Measurements from ENCODE around the gene DIPK2A.

The DIPK2A gene

GRCh38 chr3:143971359-143972154 is at the start of gene DIPK2A:
Gene DIPK2A (plus strand): TSS chr3:143971823. CDS start chr3:143972333, 510 bp downstream.
- TF ChIP-seq GATA3 (IDR thresholded peaks at IDR 0.05; ENCODE audit: low read depth, low read length) (no peak), GATA2 (IDR thresholded peaks at IDR 0.05; ENCODE audit: low read depth, low read length) (no peak)

GRCh38 chr3:143924522-143925285 is 46.9 kb upstream of the DIPK2A start:
- TF ChIP-seq GATA2 (IDR thresholded peaks at IDR 0.05; ENCODE audit: low read depth, low read length) (no peak), GATA3 (IDR thresholded peaks at IDR 0.05; ENCODE audit: low read depth, low read length) (no peak)

DNA sequence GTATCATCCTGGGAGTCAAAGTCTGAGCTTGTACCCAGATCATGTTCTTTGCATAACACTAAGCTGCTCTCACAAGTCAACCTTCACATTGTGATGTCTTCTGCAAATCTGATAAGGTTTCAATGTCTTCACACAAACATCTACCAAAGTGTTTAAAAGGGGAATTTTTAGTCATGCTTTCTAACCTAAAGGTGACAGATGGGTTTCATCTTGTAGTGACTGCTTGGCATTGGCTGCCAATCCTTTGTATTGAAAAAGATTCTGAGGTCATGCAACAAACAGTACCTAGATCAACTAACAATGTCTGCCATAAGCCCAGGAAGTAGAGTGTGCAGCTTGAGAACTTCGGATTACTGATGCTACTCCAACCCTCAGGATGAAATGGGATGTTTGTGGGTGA is 43.6 kb upstream of the DIPK2A start:
- TF ChIP-seq GATA2 (IDR thresholded peaks at IDR 0.05; ENCODE audit: low read depth, low read length), result no peak
- TF ChIP-seq GATA3 (IDR thresholded peaks at IDR 0.05; ENCODE audit: low read depth, low read length), result no peak

- TF ChIP-seq GATA2 (IDR thresholded peaks at IDR 0.05; ENCODE audit: low read depth, low read length) (no peak), GATA3 (IDR thresholded peaks at IDR 0.05; ENCODE audit: low read depth, low read length) (no peak)
Measured at GRCh38 chr3:143928541-143929255, 42.9 kb upstream of the DIPK2A start.

GRCh38 chr3:143934791-143935190 is 36.8 kb upstream of the DIPK2A start:
- TF ChIP-seq GATA3 (IDR thresholded peaks at IDR 0.05; ENCODE audit: low read depth, low read length) (no peak), GATA2 (IDR thresholded peaks at IDR 0.05; ENCODE audit: low read depth, low read length) (no peak)

GRCh38 chr3:143935678-143936077 is 35.9 kb upstream of the DIPK2A start:
- TF ChIP-seq GATA3 (IDR thresholded peaks at IDR 0.05; ENCODE audit: low read depth, low read length) (no peak), GATA2 (IDR thresholded peaks at IDR 0.05; ENCODE audit: low read depth, low read length) (no peak)

DNA sequence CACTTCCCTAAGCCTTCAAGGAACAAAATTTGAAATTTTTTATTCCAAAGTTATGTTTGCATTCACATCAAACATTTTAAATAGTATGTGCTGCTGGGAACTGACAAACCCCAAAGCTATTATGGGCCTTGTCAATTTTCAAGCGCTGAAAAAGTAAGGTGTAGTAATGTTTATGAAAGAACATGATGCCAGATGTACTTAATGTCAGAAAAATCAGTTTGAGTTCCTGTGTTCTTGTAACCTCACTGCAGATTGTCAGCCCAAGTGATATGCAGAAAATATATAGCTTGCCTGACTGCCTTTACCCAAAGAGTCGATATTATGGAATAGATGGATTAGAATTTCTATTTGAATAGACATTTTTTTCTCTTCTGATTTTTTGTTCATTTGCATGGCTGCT is 20.8 kb upstream of the DIPK2A start:
- no peak for TF ChIP-seq GATA3 (IDR thresholded peaks at IDR 0.05; ENCODE audit: low read depth, low read length)
- no peak for TF ChIP-seq GATA2 (IDR thresholded peaks at IDR 0.05; ENCODE audit: low read depth, low read length)

- TF ChIP-seq GATA2 (IDR thresholded peaks at IDR 0.05; ENCODE audit: low read depth, low read length) (no peak), GATA3 (IDR thresholded peaks at IDR 0.05; ENCODE audit: low read depth, low read length) (no peak)
Measured at GRCh38 chr3:143951351-143951971, 20.2 kb upstream of the DIPK2A start.

DNA sequence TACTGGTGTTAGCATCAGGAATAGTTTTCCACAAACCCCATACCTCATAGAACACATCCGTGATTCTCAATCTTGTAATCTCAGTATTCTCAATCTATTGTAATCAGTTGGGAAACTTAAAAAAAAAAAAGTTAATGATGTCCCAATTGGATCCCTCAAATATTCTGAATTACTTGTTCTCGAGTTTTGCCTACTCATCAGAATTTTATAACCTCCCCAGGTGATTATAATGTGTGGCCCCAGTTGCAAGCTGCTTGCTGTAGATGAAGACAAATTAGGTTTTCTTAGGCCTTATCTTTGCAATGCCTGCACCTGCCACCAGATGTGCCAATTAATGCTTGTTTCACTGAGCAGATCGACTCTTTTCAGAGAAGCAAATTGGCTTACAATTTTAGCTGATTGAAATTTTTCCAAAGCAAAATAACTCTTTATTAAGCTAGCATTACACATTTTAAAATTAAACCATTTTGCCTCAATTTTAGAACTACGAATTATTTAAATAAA is 19.0 kb upstream of the DIPK2A start:
- TF ChIP-seq GATA3 (IDR thresholded peaks at IDR 0.05; ENCODE audit: low read depth, low read length) (no peak), GATA2 (IDR thresholded peaks at IDR 0.05; ENCODE audit: low read depth, low read length) (no peak)

DNA sequence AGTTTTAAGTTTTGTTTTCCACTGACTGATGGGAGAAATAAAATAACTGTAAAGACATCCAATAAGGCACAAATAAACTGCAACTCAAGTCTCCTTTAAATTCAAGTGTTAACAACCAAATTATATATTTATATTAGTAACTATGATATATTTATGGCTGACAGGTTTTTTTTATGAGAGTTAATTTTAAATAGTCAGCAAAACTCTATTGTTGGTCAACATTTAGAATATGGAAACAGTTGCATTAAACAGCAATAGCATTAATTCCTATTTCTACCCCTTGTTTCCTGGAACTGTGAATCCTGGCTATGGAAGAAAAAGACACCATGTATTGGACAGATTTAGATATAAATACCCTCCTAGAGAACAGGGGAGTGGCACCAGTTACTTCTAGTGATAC is 16.5 kb upstream of the DIPK2A start:
- TF ChIP-seq GATA3 (IDR thresholded peaks at IDR 0.05; ENCODE audit: low read depth, low read length), result no peak
- no peak for TF ChIP-seq GATA2 (IDR thresholded peaks at IDR 0.05; ENCODE audit: low read depth, low read length)

DNA sequence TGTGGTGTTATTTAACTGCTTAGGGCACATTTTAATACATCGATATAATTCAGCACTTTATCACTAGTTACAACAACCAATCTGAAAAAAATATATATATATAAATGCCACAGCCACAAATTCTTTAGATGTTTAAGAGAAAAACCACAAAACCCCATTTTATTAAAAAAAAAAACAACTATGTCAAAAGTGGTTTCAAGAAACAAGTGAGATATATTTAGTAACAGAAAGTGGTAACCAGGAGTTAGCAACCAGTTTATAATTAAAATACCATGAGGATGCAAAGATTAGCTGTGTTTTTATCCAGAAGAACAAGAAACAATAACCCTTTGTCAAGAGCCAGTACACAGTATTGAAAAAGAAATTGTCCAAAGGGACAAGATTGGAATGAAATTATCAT is 14.8 kb upstream of the DIPK2A start:
- TF ChIP-seq GATA3 (IDR thresholded peaks at IDR 0.05; ENCODE audit: low read depth, low read length) (no peak), GATA2 (IDR thresholded peaks at IDR 0.05; ENCODE audit: low read depth, low read length) (no peak)

GRCh38 chr3:143957453-143957852 is 14.2 kb upstream of the DIPK2A start:
- TF ChIP-seq GATA3 (IDR thresholded peaks at IDR 0.05; ENCODE audit: low read depth, low read length) (no peak), GATA2 (IDR thresholded peaks at IDR 0.05; ENCODE audit: low read depth, low read length) (no peak)

DNA sequence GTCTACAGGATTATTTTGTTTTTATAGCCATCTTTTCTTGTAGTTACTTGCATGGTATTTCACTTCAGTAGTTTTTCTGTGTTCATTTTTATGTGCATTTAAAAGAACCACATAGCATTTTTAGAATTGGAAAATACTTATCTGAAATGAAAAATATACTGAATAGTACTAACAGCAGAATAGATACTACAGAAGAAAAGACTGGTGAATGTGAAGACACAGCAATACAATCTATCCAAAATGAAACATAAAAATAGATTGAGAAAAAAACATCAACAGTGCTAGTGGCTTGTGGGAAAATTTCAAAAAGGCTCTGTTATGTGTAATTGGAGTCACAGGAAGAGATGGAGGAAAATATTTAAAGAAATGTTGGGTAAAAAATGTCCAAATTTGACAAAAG is 12.7 kb upstream of the DIPK2A start:
- no peak for TF ChIP-seq GATA2 (IDR thresholded peaks at IDR 0.05; ENCODE audit: low read depth, low read length)
- TF ChIP-seq GATA3 (IDR thresholded peaks at IDR 0.05; ENCODE audit: low read depth, low read length), result no peak

DNA sequence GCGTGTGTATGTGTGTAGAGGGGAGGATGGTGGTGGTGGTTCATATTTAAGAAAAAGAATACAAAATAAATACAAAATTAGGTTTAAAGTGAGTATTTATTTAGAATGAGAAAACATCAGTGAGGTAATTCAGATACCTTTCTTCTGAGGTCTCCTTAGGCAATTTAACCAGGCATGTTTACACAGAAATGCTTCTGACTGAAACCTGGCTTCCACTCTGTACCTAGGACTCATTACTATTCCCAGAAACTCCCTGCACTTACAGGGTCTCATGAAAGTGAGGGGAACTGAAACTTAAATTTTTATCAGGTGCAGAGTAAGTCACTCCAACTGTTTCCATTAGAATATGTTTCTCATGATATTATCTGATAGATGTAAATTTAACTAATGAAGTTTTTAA is 10.3 kb upstream of the DIPK2A start:
- no peak for TF ChIP-seq GATA2 (IDR thresholded peaks at IDR 0.05; ENCODE audit: low read depth, low read length)
- TF ChIP-seq GATA3 (IDR thresholded peaks at IDR 0.05; ENCODE audit: low read depth, low read length), result no peak
